Testis (tissue), 2 donors: ENCODE results near the gene MIF.

Experiments used
- CTCF ChIP-seq, 3 experiments: fragments of 450-650 bp in 2 of 3; fragments of 200-600 bp in 1 of 3; sonication (generic) in 1 of 3; IDR thresholded peaks; one replicate each; pipeline ENCODE4 v1.5.1; 2016 to 2019; ENCODE audit warnings: antibody characterized with exemption in 3 of 3, mild to moderate bottlenecking in 2 of 3, moderate library complexity in 1 of 3
- POLR2A ChIP-seq: fragments of 450-650 bp; IDR thresholded peaks from one replicate; pipeline ENCODE4 v1.6.1; 2017; ENCODE audit warnings: antibody characterized with exemption, mild to moderate bottlenecking, moderate library complexity

GRCh38 chr22:23892130-23892529 lies 2.1 kb upstream of the MIF start:
- TF ChIP-seq CTCF (IDR thresholded peaks at IDR 0.05) (no peak), POLR2A (no peak)
